ENCODE measurements around the gene CFAP43. TPM values are rescaled to one million over a fixed set of nuclear protein-coding genes. Genes with fewer than 3 reads are reported as not detected.

Gene CFAP43
- total and polyA plus RNA-seq, 9 of the 15 experiments (the other 6 are each of a cell fraction or from before 2014, with no cell fraction given): 0.07 to 0.86 (median 0.11) TPM; not detected in 1

DNA sequence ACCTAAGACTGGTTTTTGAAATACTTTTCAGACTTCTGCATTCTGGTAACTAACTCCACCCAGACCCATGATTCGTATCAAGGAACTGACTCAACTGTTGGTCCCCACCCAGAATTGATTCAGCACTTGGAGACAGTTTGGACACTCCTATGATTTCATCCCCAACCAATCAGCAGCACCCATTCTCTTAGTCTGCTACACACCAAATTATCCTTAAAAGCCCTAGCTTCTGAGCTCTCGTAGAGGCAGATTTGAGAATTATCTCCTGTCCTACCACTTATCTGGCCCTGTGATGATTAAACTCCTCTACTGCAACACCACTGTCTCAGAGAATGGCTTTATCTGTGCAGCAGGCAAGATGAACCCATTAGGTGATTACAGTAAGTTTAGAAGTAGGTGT is 14.8 kb upstream of the CFAP43 start (continued):
- TF ChIP-seq, protein P1, sequence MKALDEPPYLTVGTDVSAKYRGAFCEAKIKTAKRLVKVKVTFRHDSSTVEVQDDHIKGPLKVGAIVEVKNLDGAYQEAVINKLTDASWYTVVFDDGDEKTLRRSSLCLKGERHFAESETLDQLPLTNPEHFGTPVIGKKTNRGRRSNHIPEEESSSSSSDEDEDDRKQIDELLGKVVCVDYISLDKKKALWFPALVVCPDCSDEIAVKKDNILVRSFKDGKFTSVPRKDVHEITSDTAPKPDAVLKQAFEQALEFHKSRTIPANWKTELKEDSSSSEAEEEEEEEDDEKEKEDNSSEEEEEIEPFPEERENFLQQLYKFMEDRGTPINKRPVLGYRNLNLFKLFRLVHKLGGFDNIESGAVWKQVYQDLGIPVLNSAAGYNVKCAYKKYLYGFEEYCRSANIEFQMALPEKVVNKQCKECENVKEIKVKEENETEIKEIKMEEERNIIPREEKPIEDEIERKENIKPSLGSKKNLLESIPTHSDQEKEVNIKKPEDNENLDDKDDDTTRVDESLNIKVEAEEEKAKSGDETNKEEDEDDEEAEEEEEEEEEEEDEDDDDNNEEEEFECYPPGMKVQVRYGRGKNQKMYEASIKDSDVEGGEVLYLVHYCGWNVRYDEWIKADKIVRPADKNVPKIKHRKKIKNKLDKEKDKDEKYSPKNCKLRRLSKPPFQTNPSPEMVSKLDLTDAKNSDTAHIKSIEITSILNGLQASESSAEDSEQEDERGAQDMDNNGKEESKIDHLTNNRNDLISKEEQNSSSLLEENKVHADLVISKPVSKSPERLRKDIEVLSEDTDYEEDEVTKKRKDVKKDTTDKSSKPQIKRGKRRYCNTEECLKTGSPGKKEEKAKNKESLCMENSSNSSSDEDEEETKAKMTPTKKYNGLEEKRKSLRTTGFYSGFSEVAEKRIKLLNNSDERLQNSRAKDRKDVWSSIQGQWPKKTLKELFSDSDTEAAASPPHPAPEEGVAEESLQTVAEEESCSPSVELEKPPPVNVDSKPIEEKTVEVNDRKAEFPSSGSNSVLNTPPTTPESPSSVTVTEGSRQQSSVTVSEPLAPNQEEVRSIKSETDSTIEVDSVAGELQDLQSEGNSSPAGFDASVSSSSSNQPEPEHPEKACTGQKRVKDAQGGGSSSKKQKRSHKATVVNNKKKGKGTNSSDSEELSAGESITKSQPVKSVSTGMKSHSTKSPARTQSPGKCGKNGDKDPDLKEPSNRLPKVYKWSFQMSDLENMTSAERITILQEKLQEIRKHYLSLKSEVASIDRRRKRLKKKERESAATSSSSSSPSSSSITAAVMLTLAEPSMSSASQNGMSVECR (CRISPR knock-in tag; IDR thresholded peaks at IDR 0.05): no peak
- TF ChIP-seq BRD9 (IDR thresholded peaks at IDR 0.05; ENCODE audit: low read depth, partially characterized antibody) (no peak), TFE3 (CRISPR knock-in tag; IDR thresholded peaks at IDR 0.05) (no peak), RBM25 (IDR thresholded peaks at IDR 0.05; ENCODE audit: low read depth, low read length, severe bottlenecking) (no peak), ZNF766 (CRISPR knock-in tag; conservative IDR thresholded peaks at IDR 0.05) (no peak), MTA3 (IDR thresholded peaks at IDR 0.05; ENCODE audit: borderline replicate concordance) (no peak), HMG20A (CRISPR knock-in tag; conservative IDR thresholded peaks at IDR 0.05) (no peak), MIER1 (IDR thresholded peaks at IDR 0.05; ENCODE audit: low read depth) (no peak), ETS2 (tag; IDR thresholded peaks at IDR 0.05; ENCODE audit: borderline replicate concordance, poor library complexity, severe bottlenecking) (no peak), ELF4 (CRISPR knock-in tag; IDR thresholded peaks at IDR 0.05) (no peak), JUN (IDR thresholded peaks at IDR 0.05; ENCODE audit: borderline replicate concordance, low read depth, low read length) (0 out of 2 replicates have a peak, but pooled peaks have one; percentile 36), JUN (CRISPR knock-in tag; IDR thresholded peaks at IDR 0.05; ENCODE audit: borderline replicate concordance) (no peak)
- TF ChIP-seq, protein P2, sequence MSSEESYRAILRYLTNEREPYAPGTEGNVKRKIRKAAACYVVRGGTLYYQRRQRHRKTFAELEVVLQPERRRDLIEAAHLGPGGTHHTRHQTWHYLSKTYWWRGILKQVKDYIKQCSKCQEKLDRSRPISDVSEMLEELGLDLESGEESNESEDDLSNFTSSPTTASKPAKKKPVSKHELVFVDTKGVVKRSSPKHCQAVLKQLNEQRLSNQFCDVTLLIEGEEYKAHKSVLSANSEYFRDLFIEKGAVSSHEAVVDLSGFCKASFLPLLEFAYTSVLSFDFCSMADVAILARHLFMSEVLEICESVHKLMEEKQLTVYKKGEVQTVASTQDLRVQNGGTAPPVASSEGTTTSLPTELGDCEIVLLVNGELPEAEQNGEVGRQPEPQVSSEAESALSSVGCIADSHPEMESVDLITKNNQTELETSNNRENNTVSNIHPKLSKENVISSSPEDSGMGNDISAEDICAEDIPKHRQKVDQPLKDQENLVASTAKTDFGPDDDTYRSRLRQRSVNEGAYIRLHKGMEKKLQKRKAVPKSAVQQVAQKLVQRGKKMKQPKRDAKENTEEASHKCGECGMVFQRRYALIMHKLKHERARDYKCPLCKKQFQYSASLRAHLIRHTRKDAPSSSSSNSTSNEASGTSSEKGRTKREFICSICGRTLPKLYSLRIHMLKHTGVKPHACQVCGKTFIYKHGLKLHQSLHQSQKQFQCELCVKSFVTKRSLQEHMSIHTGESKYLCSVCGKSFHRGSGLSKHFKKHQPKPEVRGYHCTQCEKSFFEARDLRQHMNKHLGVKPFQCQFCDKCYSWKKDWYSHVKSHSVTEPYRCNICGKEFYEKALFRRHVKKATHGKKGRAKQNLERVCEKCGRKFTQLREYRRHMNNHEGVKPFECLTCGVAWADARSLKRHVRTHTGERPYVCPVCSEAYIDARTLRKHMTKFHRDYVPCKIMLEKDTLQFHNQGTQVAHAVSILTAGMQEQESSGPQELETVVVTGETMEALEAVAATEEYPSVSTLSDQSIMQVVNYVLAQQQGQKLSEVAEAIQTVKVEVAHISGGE (CRISPR knock-in tag; IDR thresholded peaks at IDR 0.05): no peak
